WTC11 (cell line): ENCODE data around the gene HLA-DPA1. TPM values are rescaled to one million over a fixed set of nuclear protein-coding genes. Genes with fewer than 3 reads are reported as not detected.

Experiments
- ATAC-seq: fragments of 200-7000 bp; cut with Tn5 transposase; 2 replicates; pipeline ENCODE4 v1.10.0; 2021; ENCODE audit warnings: mild to moderate bottlenecking, moderate library complexity
- CTCF ChIA-PET: fragments of 300-600 bp; sonication (Branson Sonifier 250); formaldehyde crosslinking; loops from one replicate; lab custom pipeline; 2021; ENCODE audit warnings: antibody characterized with exemption; lab: Charles Lee
- POLR2A ChIA-PET: fragments of 350-600 bp; sonication (Branson Sonifier 250); formaldehyde crosslinking; loops from one replicate; lab custom pipeline; 2021; ENCODE audit warnings: antibody characterized with exemption; lab: Charles Lee
- DNase-seq: peaks from one replicate; pipeline ENCODE4 v3.0.0; 2021; ENCODE audit warnings: low spot score
- H3K27ac Mint-ChIP-seq: 2 replicates; pipeline ENCODE4 v1.8.0; 2021; ENCODE audit warnings: mixed read lengths
- H3K27me3 Mint-ChIP-seq: 2 replicates; pipeline ENCODE4 v1.8.0; 2021; ENCODE audit warnings: low read depth, mild to moderate bottlenecking, moderate library complexity, mixed read lengths
- H3K36me3 Mint-ChIP-seq: 2 replicates; pipeline ENCODE4 v1.8.0; 2021; ENCODE audit warnings: mixed read lengths
- H3K4me1 Mint-ChIP-seq: 2 replicates; pipeline ENCODE4 v1.8.0; 2022; ENCODE audit warnings: mixed read lengths
- H3K4me3 Mint-ChIP-seq: 2 replicates; pipeline ENCODE4 v1.8.0; 2021; ENCODE audit warnings: mild to moderate bottlenecking, moderate library complexity, mixed read lengths
- H3K9me3 Mint-ChIP-seq: 2 replicates; pipeline ENCODE4 v1.8.0; 2021; ENCODE audit warnings: mixed read lengths
- AR ChIP-seq: fragments of 250-450 bp; sonication (Bioruptor Pico); IDR thresholded peaks from 2 replicates; pipeline ENCODE4 v1.9.0; 2021; ENCODE audit warnings: mild to moderate bottlenecking
- ATF1 ChIP-seq: sonication (generic); formaldehyde crosslinking; IDR thresholded peaks from 2 replicates; pipeline ENCODE4 v1.8.1; 2023; ENCODE audit warnings: mild to moderate bottlenecking, moderate library complexity, missing genetic modification reagents
- CREB1 ChIP-seq: sonication (generic); formaldehyde crosslinking; IDR thresholded peaks from 2 replicates; pipeline ENCODE4 v1.8.0; 2023; ENCODE audit warnings: mild to moderate bottlenecking, missing genetic modification reagents
- ETV6 ChIP-seq: sonication (generic); formaldehyde crosslinking; IDR thresholded peaks from 2 replicates; pipeline ENCODE4 v1.8.1; 2022; ENCODE audit warnings: mild to moderate bottlenecking, missing genetic modification reagents
- FOXJ3 ChIP-seq: sonication (generic); formaldehyde crosslinking; IDR thresholded peaks from 2 replicates; pipeline ENCODE4 v1.9.0; 2021; ENCODE audit warnings: missing genetic modification reagents, mild to moderate bottlenecking, borderline replicate concordance
- IRF2 ChIP-seq: sonication (generic); formaldehyde crosslinking; IDR thresholded peaks from 2 replicates; pipeline ENCODE4 v1.8.0; 2022; ENCODE audit warnings: low read depth, missing genetic modification reagents, borderline replicate concordance
- JUN ChIP-seq: sonication (generic); formaldehyde crosslinking; IDR thresholded peaks from 2 replicates; pipeline ENCODE4 v1.8.0; 2023; ENCODE audit warnings: mild to moderate bottlenecking, missing genetic modification reagents
- OVOL2 ChIP-seq: fragments of 250-450 bp; sonication (Bioruptor Pico); IDR thresholded peaks from 2 replicates; pipeline ENCODE4 v1.9.0; 2021; ENCODE audit warnings: mild to moderate bottlenecking, borderline replicate concordance
- RELA ChIP-seq: sonication (generic); formaldehyde crosslinking; IDR thresholded peaks from 2 replicates; pipeline ENCODE4 v1.8.1; 2022; ENCODE audit warnings: missing genetic modification reagents, mild to moderate bottlenecking, borderline replicate concordance
- SMAD4 ChIP-seq: sonication (generic); formaldehyde crosslinking; IDR thresholded peaks from 2 replicates; pipeline ENCODE4 v1.8.0; 2022; ENCODE audit warnings: mild to moderate bottlenecking, missing genetic modification reagents
- SP1 ChIP-seq: sonication (generic); formaldehyde crosslinking; conservative IDR thresholded peaks from 2 replicates; pipeline ENCODE4 v1.8.1; 2022; ENCODE audit warnings: missing genetic modification reagents
- STAT6 ChIP-seq: sonication (generic); formaldehyde crosslinking; conservative IDR thresholded peaks from 2 replicates; pipeline ENCODE4 v1.8.1; 2023; ENCODE audit warnings: mild to moderate bottlenecking, low read depth, missing genetic modification reagents, moderate library complexity
- ZBTB43 ChIP-seq: sonication (generic); formaldehyde crosslinking; IDR thresholded peaks from 2 replicates; pipeline ENCODE4 v1.8.1; 2023; ENCODE audit warnings: mild to moderate bottlenecking, missing genetic modification reagents
- ZNF121 ChIP-seq: sonication (generic); formaldehyde crosslinking; IDR thresholded peaks from 2 replicates; pipeline ENCODE4 v1.8.0; 2023; ENCODE audit warnings: missing genetic modification reagents
- ZNF219 ChIP-seq: sonication (generic); formaldehyde crosslinking; IDR thresholded peaks from 2 replicates; pipeline ENCODE4 v1.8.0; 2023; ENCODE audit warnings: missing genetic modification reagents, mild to moderate bottlenecking, borderline replicate concordance
- ZNF281 ChIP-seq: sonication (generic); formaldehyde crosslinking; IDR thresholded peaks from 2 replicates; pipeline ENCODE4 v1.8.0; 2023; ENCODE audit warnings: mild to moderate bottlenecking, missing genetic modification reagents
- ZNF396 ChIP-seq: fragments of 250-450 bp; sonication (Bioruptor Pico); IDR thresholded peaks from 2 replicates; pipeline ENCODE4 v1.8.0; 2021; ENCODE audit warnings: mild to moderate bottlenecking, moderate library complexity, borderline replicate concordance
- ZNF416 ChIP-seq: fragments of 250-450 bp; sonication (Bioruptor Pico); IDR thresholded peaks from 2 replicates; pipeline ENCODE4 v1.9.0; 2021; ENCODE audit warnings: mild to moderate bottlenecking, inconsistent platforms
- ZNF512 ChIP-seq: sonication (generic); formaldehyde crosslinking; IDR thresholded peaks from 2 replicates; pipeline ENCODE4 v1.8.1; 2022; ENCODE audit warnings: missing genetic modification reagents, borderline replicate concordance
- ZNF671 ChIP-seq: fragments of 250-450 bp; sonication (Bioruptor Pico); IDR thresholded peaks from 2 replicates; pipeline ENCODE4 v1.8.0; 2021; ENCODE audit warnings: mild to moderate bottlenecking
- total RNA-seq: library from RNA; stranded (reverse); gene quantifications from 3 replicates; pipeline ENCODE4 v1.2.3, GENCODE V29; 2021

The HLA-DPA1 gene
- total RNA-seq, 1 experiment from 2014 or later: 4.9 TPM

GRCh38 chr6:33088931-33089620, 15.6 kb upstream of the HLA-DPA1 start:
- peaks cover 3% of the 10 kb centered on the region for H3K27me3 Mint-ChIP-seq
- H3K9me3 Mint-ChIP-seq: no peaks in the 10 kb centered on the region
- ChIA-PET CTCF (interaction anchor here (1.0 to 2.0 kb wide), 3 partner anchors 9 to 104 kb away, joined by 3 to 8 read pairs (median 3); no protein-coding TSS in a partner anchor), POLR2A (no interaction called here)
- ATAC-seq (no peak), DNase-seq (no peak)
- H3K36me3 Mint-ChIP-seq: peaks cover 24% of the 10 kb centered on the region
- peaks cover 3% of the 10 kb centered on the region; the same call in 1 of the 2 replicates for H3K4me1 Mint-ChIP-seq
- H3K4me3 Mint-ChIP-seq: no peak overlapping the region
- TF ChIP-seq FOXJ3 (CRISPR knock-in tag) (no peak), ZBTB43 (CRISPR knock-in tag) (no peak), SP1 (CRISPR knock-in tag) (no peak)
- TF ChIP-seq, all 79 proteins: peak for 0
- H3K27ac Mint-ChIP-seq: no peak overlapping the region

- Mint-ChIP-seq H3K27ac (no peak overlapping the region), H3K4me1 (peaks cover 3% of the 10 kb centered on the region; the same call in 1 of the 2 replicates), H3K4me3 (no peak overlapping the region), H3K9me3 (no peaks in the 10 kb centered on the region), H3K27me3 (peaks cover 3% of the 10 kb centered on the region), H3K36me3 (peaks cover 24% of the 10 kb centered on the region)
- ATAC-seq (no peak), DNase-seq (no peak)
- ChIA-PET CTCF (interaction anchor here (0.9 to 1.0 kb wide), 2 partner anchors 8 to 38 kb away, joined by 3 read pairs; no protein-coding TSS in a partner anchor), POLR2A (no interaction called here)
- TF ChIP-seq STAT6 (CRISPR knock-in tag) (no peak), ZNF416 (CRISPR knock-in tag) (no peak), OVOL2 (CRISPR knock-in tag) (no peak), ZNF512 (CRISPR knock-in tag) (no peak), RELA (no peak), JUN (CRISPR knock-in tag) (no peak), CREB1 (CRISPR knock-in tag) (no peak)
Measured at GRCh38 chr6:33088258-33088930, 14.9 kb upstream of the HLA-DPA1 start.

- DNase-seq (no peak), ATAC-seq (no peak)
- Mint-ChIP-seq H3K9me3 (no peaks in the 10 kb centered on the region), H3K4me1 (peaks cover 27% of the 10 kb centered on the region), H3K27ac (no peak overlapping the region), H3K27me3 (peaks cover 12% of the 10 kb centered on the region), H3K36me3 (peaks cover 24% of the 10 kb centered on the region), H3K4me3 (no peak overlapping the region)
- CTCF ChIA-PET: interaction anchor here (1.6 kb wide), 1 partner anchor 87 kb away, joined by 3 read pairs; no protein-coding TSS in a partner anchor
- POLR2A ChIA-PET: no interaction called here
- no peak for TF ChIP-seq ZNF121 (CRISPR knock-in tag)
- TF ChIP-seq FOXJ3 (CRISPR knock-in tag): no peak
- no peak for TF ChIP-seq AR (CRISPR knock-in tag)
- no peak for TF ChIP-seq IRF2 (CRISPR knock-in tag)
- no peak for TF ChIP-seq ZNF281
- TF ChIP-seq ZNF396 (CRISPR knock-in tag): no peak
- TF ChIP-seq ATF1: no peak
- no peak for TF ChIP-seq CREB1 (CRISPR knock-in tag)
- TF ChIP-seq ZNF219 (CRISPR knock-in tag): no peak
- no peak for TF ChIP-seq ETV6 (CRISPR knock-in tag)
- TF ChIP-seq ZNF671 (CRISPR knock-in tag): no peak
- no peak for TF ChIP-seq SMAD4 (CRISPR knock-in tag)
Measured at GRCh38 chr6:33085627-33086026, 12.2 kb upstream of the HLA-DPA1 start.
